GM12878 (cell line): ENCODE results near the gene MED22. TPM values are rescaled to one million over a fixed set of nuclear protein-coding genes. Genes with fewer than 3 reads are reported as not detected.
A peak's percentile ranks its signal among the peaks of the same experiment; 100 is the strongest.

ENCODE experiments used
- ATAC-seq: fragments of 200-7000 bp; cut with Tn5 transposase; 3 replicates; pipeline ENCODE4 v1.9.1; 2020; ENCODE audit warnings: mild to moderate bottlenecking, moderate library complexity
- BruUV-seq: library from RNA; stranded (reverse); fragments of 400-500 nt; replicated peaks from 2 replicates; lab custom pipeline; 2021; lab: Mats Ljungman, UMichigan
- CTCF ChIA-PET: fragments of 300-600 bp; sonication (Branson Sonifier 250); formaldehyde crosslinking; extraction: SDS; loops from one replicate; lab custom pipeline; 2021; ENCODE audit warnings: inconsistent platforms; lab: Yijun Ruan, JAX
- POLR2A ChIA-PET: fragments of 350-600 bp; formaldehyde crosslinking; extraction: SDS; loops from one replicate; lab custom pipeline; 2021; ENCODE audit warnings: inconsistent platforms; lab: Charles Lee
- RAD21 ChIA-PET: fragments of 300-600 bp; sonication (Branson Sonifier 250); formaldehyde crosslinking; loops from one replicate; lab custom pipeline; 2023; ENCODE audit warnings: antibody characterized with exemption; ENCODE audit not compliant: unreplicated experiment; lab: Charles Lee
- SMC1A ChIA-PET: fragments of 300-600 bp; sonication (Branson Sonifier 250); formaldehyde crosslinking; loops from one replicate; lab custom pipeline; 2023; ENCODE audit not compliant: unreplicated experiment, uncharacterized antibody; lab: Charles Lee
- DNase-seq: peaks from one replicate; pipeline ENCODE4 v3.0.0-alpha.2; 2011; ENCODE audit warnings: low read depth, low spot score
- FAIRE-seq: peaks from 3 replicates; lab custom pipeline; 2011; peaks lifted over from hg19 to GRCh38; lab: Jason Lieb, UNC
- H2AFZ ChIP-seq: 2 replicates; pipeline ENCODE4 v1.6.0; 2011; ENCODE audit warnings: low read depth, low read length, control low read depth; ENCODE audit not compliant: control insufficient read depth
- H3K27ac ChIP-seq: 2 replicates; pipeline ENCODE4 v1.5.1; 2011; ENCODE audit warnings: control low read depth; ENCODE audit not compliant: control insufficient read depth, insufficient read depth
- H3K27me3 ChIP-seq, 2 experiments: replicated peaks in 1 of 2; 2 replicates each; pipeline versions ENCODE4 v1.6.0 to v1.6.1; 2011; ENCODE audit warnings: low read length in 1 of 2; ENCODE audit not compliant: control insufficient read depth in 2 of 2, insufficient read depth in 2 of 2
- H3K36me3 ChIP-seq, 2 experiments: 2 replicates each; pipeline ENCODE4 v1.5.1; 2011; ENCODE audit warnings: low read length in 1 of 2; ENCODE audit not compliant: control insufficient read depth in 2 of 2, insufficient read depth in 2 of 2
- H3K4me1 ChIP-seq: 2 replicates; pipeline ENCODE4 v1.6.1; 2011; ENCODE audit warnings: mild to moderate bottlenecking, low read length, moderate library complexity, mixed read lengths; ENCODE audit not compliant: control insufficient read depth, insufficient read depth
- H3K4me2 ChIP-seq: 2 replicates; pipeline ENCODE4 v1.6.0; 2011; ENCODE audit warnings: control low read depth; ENCODE audit not compliant: control insufficient read depth, insufficient read depth
- H3K4me3 ChIP-seq: fragments of 200-600 bp; sonication (generic); 2 replicates; pipeline ENCODE4 v1.5.1; 2016
- H3K79me2 ChIP-seq: 2 replicates; pipeline ENCODE4 v1.6.0; 2011; ENCODE audit warnings: low read length; ENCODE audit not compliant: control insufficient read depth, insufficient read depth
- H3K9ac ChIP-seq: 2 replicates; pipeline ENCODE4 v1.8.0; 2011; ENCODE audit warnings: low read length, control low read depth, mixed read lengths; ENCODE audit not compliant: control insufficient read depth, insufficient read depth
- H3K9me3 ChIP-seq: replicated peaks from 3 replicates; pipeline ENCODE4 v1.5.1; 2011; ENCODE audit warnings: mild to moderate bottlenecking, low read length; ENCODE audit not compliant: control insufficient read depth, insufficient read depth
- H4K20me1 ChIP-seq: 2 replicates; pipeline ENCODE4 v1.6.0; 2011; ENCODE audit not compliant: control insufficient read depth, insufficient read depth
- MEF2B ChIP-seq: fragments of 450-650 bp; IDR thresholded peaks from 2 replicates; pipeline ENCODE4 v1.6.1; 2018; ENCODE audit warnings: mild to moderate bottlenecking, moderate library complexity; ENCODE audit not compliant: partially characterized antibody, poor library complexity, severe bottlenecking
- MXI1 ChIP-seq: fragments of 150-350 bp; IDR thresholded peaks from 2 replicates; pipeline ENCODE4 v1.6.1; 2011; ENCODE audit warnings: low read depth, mild to moderate bottlenecking, inconsistent platforms, low read length, improper control_type of control experiment
- STAT1 ChIP-seq: fragments of 450-650 bp; conservative IDR thresholded peaks from 2 replicates; pipeline ENCODE4 v1.6.1; 2014; ENCODE audit warnings: antibody characterized with exemption, mild to moderate bottlenecking
- STAT3 ChIP-seq: IDR thresholded peaks from 2 replicates; pipeline ENCODE4 v1.6.1; 2011; ENCODE audit warnings: low read depth, low read length, improper control_type of control experiment
- SUPT20H ChIP-seq: IDR thresholded peaks from 2 replicates; pipeline ENCODE4 v1.6.1; 2011; ENCODE audit warnings: low read depth, mild to moderate bottlenecking, low read length, moderate library complexity, borderline replicate concordance; ENCODE audit not compliant: control insufficient read depth
- WGBS: methylation state at CpG from one replicate; pipeline ENCODE4 v1.1.6; 2016; ENCODE audit warnings: low lambda C conversion rate; ENCODE audit not compliant: insufficient replicate concordance, insufficient coverage; ENCODE audit errors: missing lambda C conversion rate; 5-methylcytosine and 5-hydroxymethylcytosine counted together
- in situ Hi-C: fragments of 300-500 bp; cut with MboI; formaldehyde crosslinking; loops from 9 replicates; pipeline ENCODE4 v1.14.3; 2018; ENCODE audit warnings: mixed read lengths
- intact Hi-C: fragments of 100-400 bp; cut with micrococcal nuclease; formaldehyde crosslinking; loops from one replicate; pipeline ENCODE4 v1.14.2; 2022; ENCODE audit not compliant: unreplicated experiment
- polyA plus RNA-seq, 11 experiments: library from polyadenylated mRNA; depleted of rRNA in 4 of 11; unstranded in 6 of 11; stranded (reverse) in 5 of 11; fragments of >200 nt; fragmentation: Nextera tagmentation in 4 of 11; fragmentation: Illumina TruSeq in 1 of 11; extraction: Ambion mirVana in 4 of 11; extraction: Trizol in 1 of 11; gene quantifications; 1 replicate in 1 of 11; 2 replicates in 10 of 11; pipeline versions ENCODE4 v1.2.1 to v1.2.3, GENCODE V29; 2011 to 2016; ENCODE audit warnings: inconsistent platforms in 2 of 11, missing spikeins in 2 of 11, low read depth in 1 of 11
- total RNA-seq, 4 experiments: library from RNA; depleted of rRNA in 3 of 4; stranded (reverse); fragments of >200 nt in 3 of 4; fragmentation: Illumina TruSeq in 1 of 4; extraction: Trizol in 1 of 4; gene quantifications; 2 replicates each; pipeline versions ENCODE4 v1.2.1 to v1.2.3, GENCODE V29; 2013 to 2021
- TF ChIP-seq, protein P1 (sequence below): fragments of 450-650 bp; IDR thresholded peaks from 2 replicates; pipeline ENCODE4 v1.6.1; 2017; ENCODE audit warnings: mild to moderate bottlenecking, moderate library complexity

Gene MED22
- total and polyA plus RNA-seq, 10 of the 15 experiments (the other 5 are each of a cell fraction or from before 2014, with no cell fraction given) = 1.4 to 42.1 (median 24.6) TPM

DNA sequence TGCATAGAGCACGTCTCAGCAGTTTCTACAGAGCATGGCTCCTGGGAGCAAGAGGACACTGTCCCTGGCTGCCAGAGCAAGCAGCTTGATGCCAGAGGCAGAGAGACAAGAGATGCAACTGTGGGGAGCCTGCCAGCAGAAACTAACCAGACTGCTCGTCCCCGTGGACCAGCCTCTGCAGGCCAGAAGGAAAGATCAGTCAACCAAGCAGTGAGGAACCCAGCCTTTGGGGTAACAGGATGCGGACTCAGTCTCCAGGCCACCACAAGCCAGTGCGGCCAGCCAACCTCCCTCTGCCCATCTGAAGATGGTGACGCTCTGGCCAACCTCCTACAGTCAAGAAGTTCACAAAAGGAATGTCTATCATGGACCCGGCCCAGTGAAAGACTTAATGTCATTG, 24.2 kb upstream of the MED22 start:
- ChIA-PET SMC1A (interaction anchor here (1.0 kb wide), 1 partner anchor 15 kb away, joined by 3 read pairs; no protein-coding TSS in a partner anchor), CTCF (interaction anchor here (0.7 to 3.9 kb wide), 6 partner anchors 9 to 228 kb away, joined by 3 to 16 read pairs (median 4); partner anchors contain the start of genes MED22, RPL7A, SURF1 and SURF2), RAD21 (no interaction called here), POLR2A (interaction anchor here (0.6 to 2.8 kb wide), 4 partner anchors 9 to 37 kb away, joined by 5 to 13 read pairs (median 6); partner anchors contain the start of genes MED22, RPL7A, SURF1 and SURF2)
- no peak for FAIRE-seq
- Histone ChIP-seq H3K4me3 (peak overlapping the region; percentile 21), H3K36me3 (peaks cover 10 to 14% of the 10 kb centered on the region in 2 experiments; a peak in 3 of 4 replicates), H3K27me3 (no peaks in the 10 kb centered on the region), H3K9me3 (no peaks in the 10 kb centered on the region), H3K79me2 (peaks cover 85% of the 10 kb centered on the region), H2AFZ (no peak overlapping the region), H3K27ac (no peak overlapping the region), H3K4me2 (peak overlapping the region; percentile 80), H3K9ac (no peak overlapping the region), H4K20me1 (peaks cover 27% of the 10 kb centered on the region), H3K4me1 (peaks cover 22% of the 10 kb centered on the region)
- in situ Hi-C loops (no loop called here), intact Hi-C loops (loop anchor here (5.0 kb wide), 1 partner anchor 35 kb away; the partner anchor contains the start of gene SURF6)
- DNase-seq = no peak
- BruUV-seq = no TSS peak
- no peak for ATAC-seq
- WGBS = 71% methylated on average over 7 of the region's 7 CpGs
- TF ChIP-seq MEF2B = no peak
- no peak for TF ChIP-seq STAT3
- TF ChIP-seq, protein P1, sequence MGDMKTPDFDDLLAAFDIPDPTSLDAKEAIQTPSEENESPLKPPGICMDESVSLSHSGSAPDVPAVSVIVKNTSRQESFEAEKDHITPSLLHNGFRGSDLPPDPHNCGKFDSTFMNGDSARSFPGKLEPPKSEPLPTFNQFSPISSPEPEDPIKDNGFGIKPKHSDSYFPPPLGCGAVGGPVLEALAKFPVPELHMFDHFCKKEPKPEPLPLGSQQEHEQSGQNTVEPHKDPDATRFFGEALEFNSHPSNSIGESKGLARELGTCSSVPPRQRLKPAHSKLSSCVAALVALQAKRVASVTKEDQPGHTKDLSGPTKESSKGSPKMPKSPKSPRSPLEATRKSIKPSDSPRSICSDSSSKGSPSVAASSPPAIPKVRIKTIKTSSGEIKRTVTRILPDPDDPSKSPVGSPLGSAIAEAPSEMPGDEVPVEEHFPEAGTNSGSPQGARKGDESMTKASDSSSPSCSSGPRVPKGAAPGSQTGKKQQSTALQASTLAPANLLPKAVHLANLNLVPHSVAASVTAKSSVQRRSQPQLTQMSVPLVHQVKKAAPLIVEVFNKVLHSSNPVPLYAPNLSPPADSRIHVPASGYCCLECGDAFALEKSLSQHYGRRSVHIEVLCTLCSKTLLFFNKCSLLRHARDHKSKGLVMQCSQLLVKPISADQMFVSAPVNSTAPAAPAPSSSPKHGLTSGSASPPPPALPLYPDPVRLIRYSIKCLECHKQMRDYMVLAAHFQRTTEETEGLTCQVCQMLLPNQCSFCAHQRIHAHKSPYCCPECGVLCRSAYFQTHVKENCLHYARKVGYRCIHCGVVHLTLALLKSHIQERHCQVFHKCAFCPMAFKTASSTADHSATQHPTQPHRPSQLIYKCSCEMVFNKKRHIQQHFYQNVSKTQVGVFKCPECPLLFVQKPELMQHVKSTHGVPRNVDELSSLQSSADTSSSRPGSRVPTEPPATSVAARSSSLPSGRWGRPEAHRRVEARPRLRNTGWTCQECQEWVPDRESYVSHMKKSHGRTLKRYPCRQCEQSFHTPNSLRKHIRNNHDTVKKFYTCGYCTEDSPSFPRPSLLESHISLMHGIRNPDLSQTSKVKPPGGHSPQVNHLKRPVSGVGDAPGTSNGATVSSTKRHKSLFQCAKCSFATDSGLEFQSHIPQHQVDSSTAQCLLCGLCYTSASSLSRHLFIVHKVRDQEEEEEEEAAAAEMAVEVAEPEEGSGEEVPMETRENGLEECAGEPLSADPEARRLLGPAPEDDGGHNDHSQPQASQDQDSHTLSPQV = no peak
- TF ChIP-seq STAT1 = no peak
- TF ChIP-seq MXI1 = no peak
- no peak for TF ChIP-seq SUPT20H
